HepG2 (cell line): ENCODE data around the gene SPAG4. TPM values are rescaled to one million over a fixed set of nuclear protein-coding genes. Genes with fewer than 3 reads are reported as not detected.
A peak's percentile ranks its signal among the peaks of the same experiment; 100 is the strongest.

Experiments
- ATAC-seq: fragments of 200-7000 bp; cut with Tn5 transposase; 3 replicates; pipeline ENCODE4 v1.9.1; 2020; ENCODE audit warnings: mild to moderate bottlenecking, moderate library complexity
- BruUV-seq: library from RNA; stranded (reverse); fragments of 400-500 nt; replicated peaks from 2 replicates; lab custom pipeline; 2021; lab: Mats Ljungman, UMichigan
- CTCF ChIA-PET: fragments of 300-600 bp; formaldehyde crosslinking; extraction: SDS; loops from one replicate; lab custom pipeline; 2021; ENCODE audit warnings: low total read pairs, inconsistent platforms, low intra/inter-chr PET ratio; lab: Yijun Ruan, JAX
- POLR2A ChIA-PET: fragments of 350-600 bp; sonication (Branson Sonifier 250); formaldehyde crosslinking; loops from one replicate; lab custom pipeline; 2020; ENCODE audit warnings: antibody characterized with exemption, inconsistent platforms; lab: Yijun Ruan, JAX
- DNase-seq: peaks from one replicate; pipeline ENCODE4 v3.0.0-alpha.2; 2015; ENCODE audit warnings: low spot score
- FAIRE-seq: peaks from 3 replicates; lab custom pipeline; 2011; peaks lifted over from hg19 to GRCh38; lab: Jason Lieb, UNC
- H2AFZ ChIP-seq: one replicate; pipeline ENCODE4 v1.6.1; 2011; ENCODE audit warnings: low read length, inconsistent platforms
- H3K27ac ChIP-seq: fragments of 300-600 bp; 3 replicates; pipeline ENCODE4 v1.8.0; 2011; ENCODE audit warnings: mixed run types, mild to moderate bottlenecking, mixed read lengths, low read length, inconsistent platforms; ENCODE audit not compliant: insufficient read depth; ENCODE audit errors: extremely low read length
- H3K27me3 ChIP-seq, 2 experiments: fragments of 200-600 bp in 1 of 2; 2 replicates in 1 of 2; 3 replicates in 1 of 2; pipeline versions ENCODE4 v1.6.0 to v1.8.0; 2011; ENCODE audit warnings: low read length in 2 of 2, mild to moderate bottlenecking in 2 of 2, moderate library complexity in 2 of 2, inconsistent platforms in 1 of 2; ENCODE audit not compliant: insufficient read depth in 2 of 2, control insufficient read depth in 1 of 2
- H3K36me3 ChIP-seq, 2 experiments: fragments of 200-600 bp in 1 of 2; replicated peaks in 1 of 2; 2 replicates in 1 of 2; 3 replicates in 1 of 2; pipeline versions ENCODE4 v1.5.1 to v1.8.0; 2011; ENCODE audit warnings: low read length in 2 of 2, inconsistent platforms in 1 of 2; ENCODE audit not compliant: insufficient read depth in 2 of 2, control insufficient read depth in 1 of 2
- H3K4me1 ChIP-seq: 2 replicates; pipeline ENCODE4 v1.5.1; 2012; ENCODE audit warnings: low read length, inconsistent platforms; ENCODE audit not compliant: insufficient read depth
- H3K4me2 ChIP-seq: 2 replicates; pipeline ENCODE4 v1.6.0; 2011; ENCODE audit warnings: low read depth, low read length, inconsistent platforms
- H3K4me3 ChIP-seq, 3 experiments: fragments of 200-600 bp in 1 of 3; sonication (generic), shearing (Covaris generic) in 1 of 3; replicated peaks in 1 of 3; 2 replicates each; pipeline ENCODE4 v1.5.1; 2011 to 2016; ENCODE audit warnings: low read length in 3 of 3, inconsistent platforms in 2 of 3, low read depth in 2 of 3, mild to moderate bottlenecking in 2 of 3, control low read depth in 1 of 3, mixed read lengths in 1 of 3; ENCODE audit not compliant: insufficient read depth in 1 of 3
- H3K79me2 ChIP-seq: one replicate; pipeline ENCODE4 v1.6.1; 2011; ENCODE audit warnings: low read length, inconsistent platforms; ENCODE audit not compliant: insufficient read depth
- H3K9ac ChIP-seq: 2 replicates; pipeline ENCODE4 v1.6.0; 2011; ENCODE audit warnings: mild to moderate bottlenecking, low read depth, low read length, inconsistent platforms; ENCODE audit not compliant: insufficient read depth
- H3K9me3 ChIP-seq: 2 replicates; pipeline ENCODE4 v1.5.1; 2012; ENCODE audit warnings: mild to moderate bottlenecking, low read length
- H4K20me1 ChIP-seq: 2 replicates; pipeline ENCODE4 v1.6.0; 2011; ENCODE audit warnings: inconsistent platforms, mild to moderate bottlenecking, low read length, moderate library complexity; ENCODE audit not compliant: insufficient read depth
- CEBPB ChIP-seq: IDR thresholded peaks from 2 replicates; pipeline ENCODE4 v1.6.1; 2011; ENCODE audit warnings: low read depth, low read length, improper control_type of control experiment, borderline replicate concordance
- FIP1L1 ChIP-seq: fragments of 200-400 bp; formaldehyde crosslinking; IDR thresholded peaks from 2 replicates; pipeline ENCODE4 v1.6.1; 2018; ENCODE audit warnings: low read depth, mild to moderate bottlenecking, low read length, moderate library complexity, borderline replicate concordance; ENCODE audit not compliant: insufficient read depth
- HOXD1 ChIP-seq: sonication (generic); formaldehyde crosslinking; IDR thresholded peaks from 2 replicates; pipeline ENCODE4 v1.5.0; 2020; ENCODE audit warnings: missing genetic modification reagents
- NPAS2 ChIP-seq: sonication (generic); formaldehyde crosslinking; IDR thresholded peaks from 2 replicates; pipeline ENCODE4 v1.8.0; 2022; ENCODE audit warnings: mild to moderate bottlenecking, missing genetic modification reagents, borderline replicate concordance
- POLR2G ChIP-seq: fragments of 200-400 bp; formaldehyde crosslinking; IDR thresholded peaks from 2 replicates; pipeline ENCODE4 v1.6.1; 2018; ENCODE audit warnings: mild to moderate bottlenecking, low read depth, low read length, moderate library complexity
- REPIN1 ChIP-seq: sonication (generic); formaldehyde crosslinking; IDR thresholded peaks from 2 replicates; pipeline ENCODE4 v1.8.0; 2022; ENCODE audit warnings: missing genetic modification reagents, low read depth, mild to moderate bottlenecking, borderline replicate concordance
- RXRA ChIP-seq: sonication (generic); formaldehyde crosslinking; IDR thresholded peaks from 2 replicates; pipeline ENCODE4 v1.5.1; 2020; ENCODE audit warnings: missing genetic modification reagents
- SP140L ChIP-seq: sonication (generic); formaldehyde crosslinking; IDR thresholded peaks from 2 replicates; pipeline ENCODE4 v1.4.0; 2020; ENCODE audit warnings: missing genetic modification reagents, borderline replicate concordance
- ZNF383 ChIP-seq: sonication (generic); formaldehyde crosslinking; IDR thresholded peaks from 2 replicates; pipeline ENCODE4 v1.4.0; 2020; ENCODE audit warnings: missing genetic modification reagents, mild to moderate bottlenecking, borderline replicate concordance
- ZNF792 ChIP-seq: IDR thresholded peaks from 2 replicates; pipeline ENCODE4 v1.6.1; 2016
- ZNF891 ChIP-seq: sonication (generic); formaldehyde crosslinking; IDR thresholded peaks from 2 replicates; pipeline ENCODE4 v1.5.0; 2020; ENCODE audit warnings: mild to moderate bottlenecking, missing genetic modification reagents
- WGBS: methylation state at CpG from one replicate; pipeline ENCODE4 v1.1.6; 2017; ENCODE audit warnings: low lambda C conversion rate; 5-methylcytosine and 5-hydroxymethylcytosine counted together
- in situ Hi-C: cut with HindIII; loops from 2 replicates; pipeline ENCODE4 v1.10.0; 2017; ENCODE audit warnings: low pct_unique_long_range_greater_than_20kb; ENCODE audit not compliant: extremely low pct_ligation_motif_present
- intact Hi-C: fragments of 100-400 bp; cut with micrococcal nuclease; formaldehyde crosslinking; loops from one replicate; pipeline ENCODE4 v1.10.0; 2022; ENCODE audit not compliant: unreplicated experiment
- polyA plus RNA-seq, 8 experiments: library from polyadenylated mRNA; depleted of rRNA in 3 of 8; stranded (reverse) in 7 of 8; unstranded in 1 of 8; fragments of >200 nt; fragmentation: Illumina TruSeq in 4 of 8; extraction: Trizol in 4 of 8; gene quantifications; 2 replicates each; pipeline versions ENCODE4 v1.2.1 to v1.2.3, GENCODE V29; 2011 to 2016; ENCODE audit warnings: low read depth in 4 of 8, missing spikeins in 1 of 8, mixed read lengths in 1 of 8; ENCODE audit not compliant: insufficient read depth in 1 of 8
- total RNA-seq, 5 experiments: library from RNA; depleted of rRNA; stranded (reverse); fragments of >200 nt; fragmentation: Illumina TruSeq; extraction: Trizol; gene quantifications; 2 replicates each; pipeline ENCODE4 v1.2.3, GENCODE V29; 2016; ENCODE audit warnings: low read depth in 1 of 5
- TF ChIP-seq, protein P1 (sequence below): sonication (generic); formaldehyde crosslinking; IDR thresholded peaks from 2 replicates; pipeline ENCODE4 v1.4.0; 2020; ENCODE audit warnings: missing genetic modification reagents, mild to moderate bottlenecking, borderline replicate concordance
- TF ChIP-seq, protein P2 (sequence below): sonication (generic); formaldehyde crosslinking; IDR thresholded peaks from 2 replicates; pipeline ENCODE4 v1.4.0; 2020; ENCODE audit warnings: missing genetic modification reagents

The SPAG4 gene
- total and polyA plus RNA-seq, 2 of the 13 experiments (the other 11 are each of a cell fraction or from before 2014, with no cell fraction given), result 5.8 to 137 TPM

DNA sequence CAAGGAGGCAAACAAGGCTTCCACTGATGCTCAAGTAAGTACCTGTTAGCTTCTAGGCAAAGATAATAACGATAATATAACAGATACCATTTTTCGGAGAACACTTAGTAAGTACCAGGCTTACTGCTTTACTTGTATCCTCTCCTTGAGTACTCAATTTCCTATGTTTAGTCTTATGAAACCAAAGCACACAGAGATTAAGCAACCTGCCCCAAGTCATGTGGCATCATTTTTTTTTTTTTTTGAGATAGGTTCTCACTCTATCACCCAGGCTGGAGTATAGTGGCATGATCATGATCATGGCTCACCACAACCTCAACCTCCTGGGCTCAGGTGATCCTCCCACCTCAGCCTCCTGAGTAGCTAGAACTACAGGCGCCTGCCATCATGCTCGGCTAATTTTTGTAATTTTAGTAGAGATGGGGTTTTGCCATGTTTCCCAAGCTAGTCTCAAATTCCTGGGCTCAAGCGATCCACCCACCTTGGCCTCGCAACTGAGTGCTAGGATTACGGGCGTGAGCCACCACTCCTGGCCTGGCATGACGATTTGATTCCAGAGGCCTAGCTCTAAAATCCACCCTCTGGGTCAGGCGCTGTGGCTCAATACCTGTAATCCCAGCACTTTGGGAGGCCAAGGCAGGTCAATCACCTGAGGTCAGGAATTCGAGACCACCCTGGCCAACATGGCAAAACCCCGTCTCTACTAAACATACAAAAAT, 14.0 kb downstream of the SPAG4 start:
- TF ChIP-seq ZNF383 (CRISPR knock-in tag) (no peak), NPAS2 (CRISPR knock-in tag) (no peak), HOXD1 (CRISPR knock-in tag) (0 out of 2 replicates have a peak, but pooled peaks have one; percentile 36), POLR2G (0 out of 2 replicates have a peak, but pooled peaks have one; percentile 29), SP140L (CRISPR knock-in tag) (no peak), ZNF891 (CRISPR knock-in tag) (peak; percentile 49; the same call in 1 of the 2 replicates), RXRA (CRISPR knock-in tag) (peak; percentile 16; the same call in 1 of the 2 replicates), ZNF792 (CRISPR knock-in tag) (no peak), FIP1L1 (no peak), REPIN1 (CRISPR knock-in tag) (0 out of 2 replicates have a peak, but pooled peaks have one; percentile 2), CEBPB (peak; percentile 64; the same call in 1 of the 2 replicates)
- TF ChIP-seq, protein P1, sequence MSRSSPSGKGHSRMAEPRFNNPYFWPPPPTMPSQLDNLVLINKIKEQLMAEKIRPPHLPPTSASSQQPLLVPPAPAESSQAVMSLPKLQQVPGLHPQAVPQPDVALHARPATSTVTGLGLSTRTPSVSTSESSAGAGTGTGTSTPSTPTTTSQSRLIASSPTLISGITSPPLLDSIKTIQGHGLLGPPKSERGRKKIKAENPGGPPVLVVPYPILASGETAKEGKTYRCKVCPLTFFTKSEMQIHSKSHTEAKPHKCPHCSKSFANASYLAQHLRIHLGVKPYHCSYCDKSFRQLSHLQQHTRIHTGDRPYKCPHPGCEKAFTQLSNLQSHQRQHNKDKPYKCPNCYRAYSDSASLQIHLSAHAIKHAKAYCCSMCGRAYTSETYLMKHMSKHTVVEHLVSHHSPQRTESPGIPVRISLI (CRISPR knock-in tag), result peak; percentile 62; the same call in 1 of the 2 replicates
- TF ChIP-seq, protein P2, sequence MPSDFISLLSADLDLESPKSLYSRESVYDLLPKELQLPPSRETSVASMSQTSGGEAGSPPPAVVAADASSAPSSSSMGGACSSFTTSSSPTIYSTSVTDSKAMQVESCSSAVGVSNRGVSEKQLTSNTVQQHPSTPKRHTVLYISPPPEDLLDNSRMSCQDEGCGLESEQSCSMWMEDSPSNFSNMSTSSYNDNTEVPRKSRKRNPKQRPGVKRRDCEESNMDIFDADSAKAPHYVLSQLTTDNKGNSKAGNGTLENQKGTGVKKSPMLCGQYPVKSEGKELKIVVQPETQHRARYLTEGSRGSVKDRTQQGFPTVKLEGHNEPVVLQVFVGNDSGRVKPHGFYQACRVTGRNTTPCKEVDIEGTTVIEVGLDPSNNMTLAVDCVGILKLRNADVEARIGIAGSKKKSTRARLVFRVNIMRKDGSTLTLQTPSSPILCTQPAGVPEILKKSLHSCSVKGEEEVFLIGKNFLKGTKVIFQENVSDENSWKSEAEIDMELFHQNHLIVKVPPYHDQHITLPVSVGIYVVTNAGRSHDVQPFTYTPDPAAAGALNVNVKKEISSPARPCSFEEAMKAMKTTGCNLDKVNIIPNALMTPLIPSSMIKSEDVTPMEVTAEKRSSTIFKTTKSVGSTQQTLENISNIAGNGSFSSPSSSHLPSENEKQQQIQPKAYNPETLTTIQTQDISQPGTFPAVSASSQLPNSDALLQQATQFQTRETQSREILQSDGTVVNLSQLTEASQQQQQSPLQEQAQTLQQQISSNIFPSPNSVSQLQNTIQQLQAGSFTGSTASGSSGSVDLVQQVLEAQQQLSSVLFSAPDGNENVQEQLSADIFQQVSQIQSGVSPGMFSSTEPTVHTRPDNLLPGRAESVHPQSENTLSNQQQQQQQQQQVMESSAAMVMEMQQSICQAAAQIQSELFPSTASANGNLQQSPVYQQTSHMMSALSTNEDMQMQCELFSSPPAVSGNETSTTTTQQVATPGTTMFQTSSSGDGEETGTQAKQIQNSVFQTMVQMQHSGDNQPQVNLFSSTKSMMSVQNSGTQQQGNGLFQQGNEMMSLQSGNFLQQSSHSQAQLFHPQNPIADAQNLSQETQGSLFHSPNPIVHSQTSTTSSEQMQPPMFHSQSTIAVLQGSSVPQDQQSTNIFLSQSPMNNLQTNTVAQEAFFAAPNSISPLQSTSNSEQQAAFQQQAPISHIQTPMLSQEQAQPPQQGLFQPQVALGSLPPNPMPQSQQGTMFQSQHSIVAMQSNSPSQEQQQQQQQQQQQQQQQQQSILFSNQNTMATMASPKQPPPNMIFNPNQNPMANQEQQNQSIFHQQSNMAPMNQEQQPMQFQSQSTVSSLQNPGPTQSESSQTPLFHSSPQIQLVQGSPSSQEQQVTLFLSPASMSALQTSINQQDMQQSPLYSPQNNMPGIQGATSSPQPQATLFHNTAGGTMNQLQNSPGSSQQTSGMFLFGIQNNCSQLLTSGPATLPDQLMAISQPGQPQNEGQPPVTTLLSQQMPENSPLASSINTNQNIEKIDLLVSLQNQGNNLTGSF, result no peak
- intact Hi-C loops (no loop called here), in situ Hi-C loops (no loop called here)
- H3K4me2 ChIP-seq, result no peak overlapping the region
- no peaks in the 10 kb centered on the region for H3K27me3 ChIP-seq
- ATAC-seq (no peak), FAIRE-seq (no peak), DNase-seq (no peak)
- no peaks in the 10 kb centered on the region for H3K9me3 ChIP-seq
- peaks cover 24% of the 10 kb centered on the region; the same call in 1 of the 2 replicates for H4K20me1 ChIP-seq
- no peak overlapping the region for H3K27ac ChIP-seq
- H3K4me3 ChIP-seq, result no peak overlapping the region
- H2AFZ ChIP-seq, result no peak overlapping the region
- POLR2A ChIA-PET, result interaction anchor here (0.6 to 3.9 kb wide), 2 partner anchors 11 to 64 kb away, joined by 5 to 24 read pairs; no protein-coding TSS in a partner anchor
- peaks cover 22% of the 10 kb centered on the region for H3K79me2 ChIP-seq
- WGBS, result 99% methylated on average over 12 of the region's 12 CpGs
- no TSS peak for BruUV-seq
- H3K9ac ChIP-seq, result no peak overlapping the region
- CTCF ChIA-PET, result no interaction called here
- peaks cover 57 to 73% of the 10 kb centered on the region in 2 experiments for H3K36me3 ChIP-seq
- H3K4me1 ChIP-seq, result peaks cover 14% of the 10 kb centered on the region
